ENCODE data around the gene TESMIN. TPM values are rescaled to one million over a fixed set of nuclear protein-coding genes. Genes with fewer than 3 reads are reported as not detected.
A peak's percentile ranks its signal among the peaks of the same experiment; 100 is the strongest.

TESMIN gene
- total RNA-seq, 1 experiment from 2014 or later: 45.2 TPM

GRCh38 chr11:68690671-68691401 lies 60.5 kb downstream of the TESMIN start:
- H4K91ac ChIP-seq (ENCODE audit: insufficient read length, low read depth, low read length): no peak overlapping the region
- no peak overlapping the region for H3K4me3 Mint-ChIP-seq
- H3K27me3 Mint-ChIP-seq (ENCODE audit: low read depth): peaks cover 6% of the 10 kb centered on the region
- no peak overlapping the region for H3K9ac ChIP-seq (ENCODE audit: extremely low read depth, insufficient read length, low read length)
- H3T11ph ChIP-seq (ENCODE audit: low read length): no peak overlapping the region
- no CpG with 5 or more reads among the region's 16 CpGs for WGBS (ENCODE audit: extremely low coverage, insufficient read length, low lambda C conversion rate)
- H3K4me1 Mint-ChIP-seq: peaks cover 45 to 60% of the 10 kb centered on the region in 2 experiments
- H4K20me1 ChIP-seq (ENCODE audit: control insufficient read depth, insufficient read depth, insufficient read length): no peaks in the 10 kb centered on the region
- no peak overlapping the region for H2BK12ac ChIP-seq (ENCODE audit: insufficient read length, low read depth, low read length)
- no peak overlapping the region for H2AFZ ChIP-seq (ENCODE audit: low read length)
- no peak overlapping the region for H3K4me2 ChIP-seq (ENCODE audit: insufficient read depth, insufficient read length, low read length)
- no peaks in the 10 kb centered on the region for H3K9me3 Mint-ChIP-seq
- H2AK5ac ChIP-seq (ENCODE audit: insufficient read length, low read length): no peak overlapping the region
- H3K23ac ChIP-seq (ENCODE audit: insufficient read length, low read depth, low read length): no peak overlapping the region
- H3K14ac ChIP-seq (ENCODE audit: insufficient read depth, low read length): no peak overlapping the region
- H2BK5ac ChIP-seq (ENCODE audit: insufficient read length, low read length): no peak overlapping the region
- H3K27ac ChIP-seq (ENCODE audit: insufficient read length, low read depth, low read length): no peak overlapping the region
- peaks cover 3 to 50% (median 31%) of the 10 kb centered on the region in 3 experiments; a peak in 6 of 7 replicates for H3K36me3 Mint-ChIP-seq (ENCODE audit: insufficient read depth in 1 of 3, low read depth in 3 of 3)
- H4K5ac ChIP-seq (ENCODE audit: insufficient read length, low read depth, low read length): no peak overlapping the region
- no peak overlapping the region for H3K18ac ChIP-seq (ENCODE audit: insufficient read length, low read depth, low read length)
- DNase-seq: peak; percentile 28
- peaks cover 2% of the 10 kb centered on the region; the same call in 1 of the 2 replicates for H3K27me3 ChIP-seq (ENCODE audit: insufficient read depth, low read length)
- peaks cover 2% of the 10 kb centered on the region; the same call in 1 of the 2 replicates for H3K4me1 ChIP-seq (ENCODE audit: insufficient read depth, low read length)
- no peak overlapping the region for H3K4ac ChIP-seq (ENCODE audit: low read depth, low read length)
- no peak overlapping the region for H3K56ac ChIP-seq (ENCODE audit: insufficient read length, low read depth, low read length)
- H2BK120ac ChIP-seq (ENCODE audit: low read depth, low read length, poor library complexity, severe bottlenecking): no peak overlapping the region
- no peaks in the 10 kb centered on the region for H3K79me2 ChIP-seq (ENCODE audit: insufficient read depth, low read length)
- no peaks in the 10 kb centered on the region for H3K9me3 ChIP-seq (ENCODE audit: control insufficient read depth, low read depth, low read length)
- no peak overlapping the region for H2BK20ac ChIP-seq (ENCODE audit: low read depth, low read length, poor library complexity, severe bottlenecking)
- H4K8ac ChIP-seq (replicated peaks; ENCODE audit: insufficient read length, low read depth, low read length): no peak overlapping the region
- H3K23me2 ChIP-seq (ENCODE audit: insufficient read length, low read depth, low read length, poor library complexity, severe bottlenecking): no peaks in the 10 kb centered on the region
- no peaks in the 10 kb centered on the region for H3K79me1 ChIP-seq (ENCODE audit: insufficient read depth, low read depth, low read length, poor library complexity, severe bottlenecking)
- no peak overlapping the region for H2BK15ac ChIP-seq (ENCODE audit: low read depth, low read length)
- peak; percentile 43; the same call in 1 of the 3 replicates for TF ChIP-seq CTCF (conservative IDR thresholded peaks at IDR 0.05)
- peak overlapping the region in 1 of 3 experiments; percentile 4; a peak in 1 of 7 replicates for H3K27ac Mint-ChIP-seq
